Right lung (tissue), 5 donors: ENCODE results near the gene DDR2. TPM values are rescaled to one million over a fixed set of nuclear protein-coding genes. Genes with fewer than 3 reads are reported as not detected.

Experiments used
- DNase-seq, 2 donors: peaks; one replicate each; pipeline ENCODE4 v3.0.0-alpha.2; 2013
- polyA plus RNA-seq, 5 donors: library from polyadenylated mRNA; unstranded; fragments of 120-200 nt; gene quantifications; one replicate each; pipeline versions ENCODE4 v1.2.1 to v1.2.3, GENCODE V29; 2013; ENCODE audit warnings: inconsistent platforms in 1 of 5, low replicate concordance in 1 of 5; ENCODE audit not compliant: insufficient read length in 5 of 5, insufficient read depth in 1 of 5

Gene DDR2
- polyA plus RNA-seq, 5 donors, result 20.4 to 50.4 (median 45.5) TPM

GRCh38 chr1:162670928-162671663 lies 38.8 kb downstream of the DDR2 start:
- no peak for DNase-seq

- no peak for DNase-seq
Measured at GRCh38 chr1:162671664-162672410, 39.6 kb downstream of the DDR2 start.

GRCh38 chr1:162672622-162673260 lies 40.5 kb downstream of the DDR2 start:
- DNase-seq, result no peak

GRCh38 chr1:162674034-162674608 lies 41.9 kb downstream of the DDR2 start:
- no peak for DNase-seq

- DNase-seq, result no peak
Measured at GRCh38 chr1:162676087-162676486, 43.8 kb downstream of the DDR2 start.

GRCh38 chr1:162676750-162677149 lies 44.5 kb downstream of the DDR2 start:
- DNase-seq, result no peak

DNA sequence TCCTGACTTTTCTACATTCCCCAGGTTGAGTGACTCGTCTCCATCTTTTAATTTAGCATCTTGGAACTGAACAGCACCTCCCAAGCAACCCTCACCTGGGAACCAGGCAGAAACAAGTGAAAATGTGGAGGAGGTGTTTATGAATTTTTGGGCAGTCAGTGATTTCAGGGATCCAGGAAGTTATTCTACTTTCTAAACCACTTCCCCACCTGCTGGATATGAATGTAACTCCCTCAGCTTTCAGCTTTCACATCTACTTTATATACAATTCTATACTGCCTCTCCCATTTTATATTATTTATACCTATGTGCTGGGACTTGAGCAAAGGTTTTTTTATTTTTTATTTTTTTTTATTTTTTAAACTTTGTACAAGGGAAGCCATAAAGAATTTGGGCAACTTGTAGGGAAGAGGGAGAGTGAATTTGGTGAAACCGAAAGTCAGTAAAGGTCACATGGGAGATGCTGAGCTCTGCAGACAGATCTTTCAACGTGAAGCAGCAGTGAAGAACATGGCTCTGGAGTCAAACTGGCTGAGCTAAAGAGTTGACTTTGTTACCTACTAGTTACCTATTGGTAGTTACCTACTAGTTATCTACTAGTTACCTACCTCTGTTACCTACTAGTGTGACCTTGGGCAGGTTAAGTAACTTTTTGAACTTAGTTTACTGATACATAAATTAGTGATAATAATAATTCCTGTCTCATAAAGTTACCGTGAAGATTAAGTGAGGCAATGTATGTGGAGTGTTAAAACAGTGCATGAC lies 45.5 kb downstream of the DDR2 start:
- no peak for DNase-seq

DNA sequence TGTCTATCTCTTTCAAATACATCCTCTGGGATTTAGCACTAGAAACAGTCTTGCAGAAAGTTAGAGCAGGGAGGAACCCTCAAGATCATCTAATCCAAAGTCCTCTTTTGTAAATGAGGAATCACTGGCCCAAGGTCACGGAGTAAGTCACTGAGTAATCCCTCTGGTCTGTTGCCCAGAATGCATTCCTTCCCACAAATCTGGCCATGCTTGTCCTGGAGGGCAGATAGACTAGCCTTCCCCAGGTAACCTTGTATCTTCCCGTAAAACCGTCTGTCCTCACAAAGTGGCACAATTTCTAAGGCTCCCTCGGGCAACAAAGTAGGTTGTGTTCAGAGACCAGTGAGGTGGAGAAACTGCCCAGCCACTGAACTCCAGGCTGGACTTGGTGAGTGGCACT lies 46.2 kb downstream of the DDR2 start:
- no peak for DNase-seq

GRCh38 chr1:162679298-162679697 lies 47.0 kb downstream of the DDR2 start:
- DNase-seq, result no peak

DNA sequence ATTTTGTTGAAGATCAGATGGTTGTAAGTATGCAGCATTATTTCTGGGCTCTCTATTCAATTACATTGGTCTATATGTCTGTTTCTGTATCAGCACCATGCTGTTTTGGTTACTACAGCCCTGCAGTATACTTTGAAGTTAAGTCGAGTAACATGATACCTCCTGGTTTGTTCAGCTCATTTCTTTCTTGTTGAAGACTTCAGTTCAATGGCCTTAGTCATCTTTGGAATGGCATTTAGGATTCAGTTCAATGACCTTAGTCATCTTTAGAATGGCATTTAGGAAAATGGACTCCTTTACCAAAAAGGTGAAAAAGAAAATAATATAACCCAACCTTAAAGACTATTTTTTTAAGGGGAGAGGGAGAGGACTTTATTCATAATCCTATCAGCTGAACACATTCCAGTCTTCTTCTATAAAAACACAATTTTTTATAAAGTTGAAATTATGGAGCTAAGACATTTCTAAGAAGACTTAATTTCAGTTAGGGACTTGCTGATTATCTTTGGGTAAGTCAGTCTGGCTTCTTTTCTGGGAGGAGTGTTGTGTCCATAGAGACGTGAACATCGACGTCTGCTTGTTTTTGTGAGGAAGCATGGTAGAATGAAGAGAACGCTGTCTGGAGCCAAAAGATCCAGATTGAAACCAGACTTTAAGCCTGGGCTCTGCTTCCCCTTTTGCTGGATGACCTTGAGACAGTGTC lies 48.3 kb downstream of the DDR2 start:
- DNase-seq, result no peak

- no peak for DNase-seq
Measured at GRCh38 chr1:162681122-162681436, 48.8 kb downstream of the DDR2 start.

- DNase-seq, result no peak
Measured at GRCh38 chr1:162682013-162682419, 49.8 kb downstream of the DDR2 start.

GRCh38 chr1:162687870-162688269 lies 55.6 kb downstream of the DDR2 start:
- DNase-seq, result no peak

DNA sequence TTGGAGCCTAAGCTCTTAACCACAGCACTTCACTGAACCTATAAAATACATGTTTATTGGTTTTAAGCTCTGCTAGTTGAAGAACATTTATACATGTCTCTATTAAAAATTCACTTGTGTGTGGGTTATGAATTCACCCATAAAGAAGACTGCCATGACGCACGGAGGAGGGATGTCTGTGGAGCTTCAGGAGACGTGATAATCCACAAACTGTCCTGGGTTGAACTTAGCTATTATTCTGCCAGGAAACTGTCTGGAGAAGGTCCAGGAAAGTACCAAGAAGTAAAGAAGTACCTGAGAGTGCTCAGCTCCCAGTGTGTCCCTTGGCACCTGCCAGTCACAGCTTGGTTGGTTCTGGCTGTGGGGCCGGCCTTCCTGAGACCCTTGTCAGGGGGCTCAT lies 56.3 kb downstream of the DDR2 start:
- no peak for DNase-seq

DNA sequence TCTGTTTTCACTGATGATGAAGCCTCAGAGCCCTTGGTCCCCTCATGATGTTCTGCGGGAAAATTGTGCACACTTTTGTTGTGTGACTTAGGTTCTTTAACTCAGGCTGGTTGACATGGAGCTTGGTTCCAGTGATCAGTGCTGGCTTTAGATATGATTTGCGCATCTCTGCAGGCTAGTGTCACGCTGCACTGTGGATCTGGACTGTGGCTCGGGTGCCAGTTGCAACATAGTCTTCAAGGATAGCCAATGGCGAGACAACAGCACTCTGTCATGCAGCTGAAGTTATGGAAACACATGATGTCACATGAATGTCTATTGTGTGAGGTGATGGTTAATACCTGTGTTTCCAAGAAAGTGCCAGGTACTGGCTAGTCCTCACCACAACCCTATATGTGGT lies 56.7 kb downstream of the DDR2 start:
- no peak for DNase-seq

GRCh38 chr1:162689745-162690671 lies 57.7 kb downstream of the DDR2 start:
- DNase-seq, result no peak

- DNase-seq, result no peak
Measured at GRCh38 chr1:162690672-162691434, 58.6 kb downstream of the DDR2 start.

DNA sequence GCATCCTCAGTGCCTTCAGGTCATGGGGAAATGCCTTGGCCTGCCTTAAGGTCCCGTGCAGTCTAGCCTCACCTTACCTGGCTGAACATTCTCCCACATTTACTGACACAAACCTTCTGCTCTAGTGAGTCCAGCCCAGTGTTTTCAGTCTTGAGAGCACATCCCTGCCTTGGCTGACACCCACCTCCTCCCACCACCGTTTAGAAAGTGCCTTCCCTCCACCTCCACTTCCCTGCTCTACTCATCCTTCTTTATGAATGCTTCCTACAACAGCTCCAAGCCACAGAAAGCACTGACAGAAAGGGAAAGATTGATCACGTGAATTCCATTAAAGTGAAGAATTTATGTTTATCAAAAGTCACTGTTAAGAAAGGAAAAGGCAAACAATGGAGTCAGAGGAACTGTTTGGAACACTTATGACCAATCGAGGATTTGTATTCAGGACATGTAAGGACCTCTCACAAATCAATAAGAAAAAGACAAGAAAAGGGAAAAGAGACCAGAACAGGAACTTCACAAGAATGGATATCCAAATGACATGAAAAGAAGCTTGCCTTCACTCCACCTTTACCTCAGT lies 59.8 kb downstream of the DDR2 start:
- DNase-seq, result no peak

DNA sequence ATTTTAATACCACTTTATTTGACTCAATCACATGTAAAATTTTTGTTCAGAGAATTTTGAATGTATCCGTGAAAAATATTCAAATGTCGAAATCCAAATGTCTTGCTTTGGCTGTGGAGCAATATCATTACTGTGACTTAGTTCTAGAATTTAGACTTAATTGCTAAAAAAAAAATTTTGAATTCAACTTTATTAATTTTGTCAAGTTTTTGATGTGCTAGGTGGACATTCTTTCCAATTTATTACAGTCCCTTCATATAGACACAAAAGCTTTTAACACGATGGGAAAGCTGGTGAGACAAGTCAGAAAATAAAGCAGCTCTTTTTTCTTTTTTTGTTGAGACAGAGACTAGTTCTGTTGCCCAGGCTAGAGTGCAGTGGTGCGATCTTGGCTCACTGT lies 62.6 kb downstream of the DDR2 start:
- no peak for DNase-seq
